Measurements from ENCODE around the gene HAPSTR1. TPM values are rescaled to one million over a fixed set of nuclear protein-coding genes. Genes with fewer than 3 reads are reported as not detected.
"Not testable (repeated sequence)": the region's sequence is repeated elsewhere in the genome, so short reads cannot be mapped to it uniquely, and the experiment has no call there.

Gene HAPSTR1
- total RNA-seq, 1 donor from 2014 or later = 143 TPM

- no peaks in the 10 kb centered on the region for H3K36me3 Mint-ChIP-seq (ENCODE audit: unreplicated experiment)
- DNase-seq = no peak
- TF ChIP-seq CTCF (IDR thresholded peaks at IDR 0.05; ENCODE audit: partially characterized antibody, unreplicated experiment) = no peak
- H3K4me1 Mint-ChIP-seq (ENCODE audit: low read depth, unreplicated experiment) = no peaks in the 10 kb centered on the region
- H3K27ac Mint-ChIP-seq (ENCODE audit: unreplicated experiment) = no peak overlapping the region
- H3K4me3 Mint-ChIP-seq (ENCODE audit: unreplicated experiment) = no peak overlapping the region
- H3K9me3 Mint-ChIP-seq (ENCODE audit: unreplicated experiment) = no peaks in the 10 kb centered on the region
- peaks cover 3% of the 10 kb centered on the region for H3K27me3 Mint-ChIP-seq (ENCODE audit: unreplicated experiment)
Observed at GRCh38 chr16:9079430-9079812, 12.0 kb upstream of the HAPSTR1 start.

DNA sequence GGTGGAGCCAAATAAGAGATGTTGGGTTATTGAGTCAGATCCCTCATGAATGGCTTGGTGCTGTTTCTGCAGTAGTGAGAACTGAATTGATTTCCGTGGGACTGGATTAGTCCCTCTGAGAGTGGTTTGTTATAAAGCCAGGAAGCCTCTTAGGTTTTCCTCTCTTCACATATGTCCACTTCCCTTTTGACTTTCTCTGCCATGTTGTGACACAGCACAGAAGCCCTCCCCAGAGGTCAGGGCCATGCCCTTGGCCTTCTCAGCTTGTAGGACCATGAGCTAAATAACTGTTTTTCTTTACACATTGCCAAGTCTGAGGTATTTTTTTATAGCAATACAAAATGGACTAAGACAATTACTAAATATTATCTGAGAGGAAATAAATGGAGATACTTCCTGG, 10.3 kb upstream of the HAPSTR1 start:
- H3K27me3 Mint-ChIP-seq (ENCODE audit: unreplicated experiment) = peaks cover 3% of the 10 kb centered on the region
- DNase-seq = no peak
- H3K4me3 Mint-ChIP-seq (ENCODE audit: unreplicated experiment) = no peak overlapping the region
- TF ChIP-seq CTCF (IDR thresholded peaks at IDR 0.05; ENCODE audit: partially characterized antibody, unreplicated experiment) = no peak
- H3K36me3 Mint-ChIP-seq (ENCODE audit: unreplicated experiment) = no peaks in the 10 kb centered on the region
- H3K4me1 Mint-ChIP-seq (ENCODE audit: low read depth, unreplicated experiment) = no peaks in the 10 kb centered on the region
- no peak overlapping the region for H3K27ac Mint-ChIP-seq (ENCODE audit: unreplicated experiment)
- H3K9me3 Mint-ChIP-seq (ENCODE audit: unreplicated experiment) = no peaks in the 10 kb centered on the region

DNA sequence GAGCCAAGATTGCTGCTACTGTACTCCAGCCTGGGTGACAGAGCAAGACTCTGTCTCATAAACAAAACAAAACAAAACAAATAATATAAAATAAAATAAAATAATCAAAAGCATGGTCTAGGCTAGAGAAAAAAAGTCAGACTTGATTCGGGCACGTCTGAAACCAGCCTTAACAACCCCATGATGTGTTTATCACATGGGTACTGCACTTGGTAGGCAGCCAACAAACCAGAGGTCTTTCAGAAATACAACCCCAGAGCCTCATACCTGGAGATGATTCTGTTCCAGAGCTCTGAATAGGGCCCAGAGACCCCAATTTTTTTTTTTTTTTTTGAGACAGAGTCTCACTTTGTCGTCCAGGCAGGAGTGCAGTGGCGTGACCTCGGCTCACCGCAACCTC, 9.6 kb upstream of the HAPSTR1 start:
- no peak for DNase-seq
- Mint-ChIP-seq H3K9me3 (ENCODE audit: unreplicated experiment) (no peaks in the 10 kb centered on the region), H3K27me3 (ENCODE audit: unreplicated experiment) (peaks cover 3% of the 10 kb centered on the region), H3K27ac (ENCODE audit: unreplicated experiment) (no peak overlapping the region), H3K36me3 (ENCODE audit: unreplicated experiment) (no peaks in the 10 kb centered on the region), H3K4me3 (ENCODE audit: unreplicated experiment) (no peak overlapping the region), H3K4me1 (ENCODE audit: low read depth, unreplicated experiment) (no peaks in the 10 kb centered on the region)
- TF ChIP-seq CTCF (IDR thresholded peaks at IDR 0.05; ENCODE audit: partially characterized antibody, unreplicated experiment) = no peak

DNA sequence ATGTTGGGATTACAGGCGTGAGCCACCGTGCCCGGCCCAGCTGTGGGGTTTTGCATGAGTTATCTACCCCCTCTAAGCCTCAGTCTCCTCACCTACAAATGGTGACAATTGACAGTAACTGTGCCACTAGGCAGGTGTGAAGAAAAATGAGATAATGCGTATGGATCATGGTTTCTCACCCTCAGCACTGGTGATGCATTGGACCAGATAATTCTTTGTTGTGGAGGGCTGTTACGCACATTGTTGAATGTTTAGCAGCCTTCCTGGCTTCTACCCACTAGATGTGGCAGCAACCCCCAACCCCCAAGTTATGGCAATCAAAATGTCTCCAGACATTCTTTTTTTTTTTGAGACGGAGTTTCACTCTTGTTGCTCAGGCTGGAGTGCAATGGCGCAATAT, 9.0 kb upstream of the HAPSTR1 start:
- Mint-ChIP-seq H3K36me3 (ENCODE audit: unreplicated experiment) (no peaks in the 10 kb centered on the region), H3K9me3 (ENCODE audit: unreplicated experiment) (no peaks in the 10 kb centered on the region), H3K27ac (ENCODE audit: unreplicated experiment) (no peak overlapping the region), H3K4me1 (ENCODE audit: low read depth, unreplicated experiment) (no peaks in the 10 kb centered on the region), H3K4me3 (ENCODE audit: unreplicated experiment) (no peak overlapping the region), H3K27me3 (ENCODE audit: unreplicated experiment) (peaks cover 3% of the 10 kb centered on the region)
- no peak for TF ChIP-seq CTCF (IDR thresholded peaks at IDR 0.05; ENCODE audit: partially characterized antibody, unreplicated experiment)
- DNase-seq = no peak

- not testable (repeated sequence) for H3K36me3 Mint-ChIP-seq (ENCODE audit: unreplicated experiment); H3K9me3 Mint-ChIP-seq (ENCODE audit: unreplicated experiment)
Observed at GRCh38 chr16:9087733-9088132, 3.7 kb upstream of the HAPSTR1 start.

DNA sequence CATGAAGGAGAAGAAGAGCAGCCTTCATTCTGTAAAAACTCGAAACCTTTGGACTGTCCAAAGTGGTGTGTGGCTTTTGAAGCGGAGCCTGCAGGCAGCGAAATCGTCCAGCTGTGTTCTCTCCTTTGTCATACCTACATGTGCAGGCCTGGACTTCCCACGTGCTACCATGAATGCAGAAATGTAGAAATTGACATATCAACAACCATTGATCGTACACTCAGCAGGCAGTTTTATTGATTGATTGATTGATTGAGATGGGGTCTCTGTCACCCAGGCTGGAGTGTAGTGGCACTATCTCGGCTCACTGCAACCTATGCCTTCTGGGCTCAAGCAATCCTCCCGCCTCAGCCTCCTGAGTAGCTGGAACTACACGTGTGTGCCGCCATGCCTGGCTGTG, 2.6 kb upstream of the HAPSTR1 start:
- Mint-ChIP-seq H3K4me1 (ENCODE audit: low read depth, unreplicated experiment) (no peaks in the 10 kb centered on the region), H3K27ac (ENCODE audit: unreplicated experiment) (no peak overlapping the region), H3K36me3 (ENCODE audit: unreplicated experiment) (peaks cover 9% of the 10 kb centered on the region), H3K27me3 (ENCODE audit: unreplicated experiment) (peaks cover 16% of the 10 kb centered on the region), H3K9me3 (ENCODE audit: unreplicated experiment) (peaks cover 17% of the 10 kb centered on the region), H3K4me3 (ENCODE audit: unreplicated experiment) (no peak overlapping the region)
- TF ChIP-seq CTCF (IDR thresholded peaks at IDR 0.05; ENCODE audit: partially characterized antibody, unreplicated experiment) = no peak
- DNase-seq = no peak

More at GRCh38 chr16:9087733-9088132, 3.7 kb upstream of the HAPSTR1 start:
- H3K4me3 Mint-ChIP-seq (ENCODE audit: unreplicated experiment); H3K4me1 Mint-ChIP-seq (ENCODE audit: low read depth, unreplicated experiment); DNase-seq; H3K27ac Mint-ChIP-seq (ENCODE audit: unreplicated experiment): not testable (repeated sequence)
- H3K27me3 Mint-ChIP-seq (ENCODE audit: unreplicated experiment) = peaks cover 13% of the 10 kb centered on the region

Data from glutamatergic neuron (in vitro differentiated cells).